GM18909 (cell line): ENCODE results near the gene ZNF483.
"Not testable (repeated sequence)": the region's sequence is repeated elsewhere in the genome, so short reads cannot be mapped to it uniquely, and the experiment has no call there.

ENCODE experiments used
- ATAC-seq: cut with Tn5 transposase; IDR thresholded peaks from one replicate; pipeline ENCODE4 v1.9.1; 2021; ENCODE audit warnings: mild to moderate bottlenecking; ENCODE audit not compliant: unreplicated experiment, poor library complexity

The ZNF483 gene

GRCh38 chr9:111604054-111604615 is 79.2 kb downstream of the ZNF483 start:
- ATAC-seq: no peak

DNA sequence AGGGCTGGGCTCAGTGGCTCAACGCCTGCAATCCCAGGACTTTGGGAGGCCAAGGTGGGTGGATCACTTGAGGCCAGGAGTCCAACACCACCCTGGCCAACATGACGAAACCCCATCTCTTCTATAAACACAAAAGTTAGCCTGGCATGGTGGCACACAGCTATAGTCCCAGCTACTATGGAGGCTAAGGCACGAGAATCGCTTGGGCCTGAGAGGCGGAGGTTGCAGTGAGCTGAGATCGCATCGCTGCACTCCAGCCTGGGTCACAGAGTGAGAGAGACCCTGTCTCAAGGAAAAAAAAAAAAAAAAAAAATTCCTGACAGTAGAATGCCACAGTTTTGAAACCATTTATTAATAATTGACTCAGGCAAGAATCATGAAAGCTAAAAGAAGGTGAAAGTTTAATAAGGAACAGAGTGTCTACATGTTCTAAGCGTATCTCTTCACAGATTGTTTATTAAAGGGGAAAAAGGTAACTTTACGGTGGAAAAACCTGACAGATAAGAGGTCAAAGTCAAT is 80.1 kb downstream of the ZNF483 start:
- no peak for ATAC-seq

DNA sequence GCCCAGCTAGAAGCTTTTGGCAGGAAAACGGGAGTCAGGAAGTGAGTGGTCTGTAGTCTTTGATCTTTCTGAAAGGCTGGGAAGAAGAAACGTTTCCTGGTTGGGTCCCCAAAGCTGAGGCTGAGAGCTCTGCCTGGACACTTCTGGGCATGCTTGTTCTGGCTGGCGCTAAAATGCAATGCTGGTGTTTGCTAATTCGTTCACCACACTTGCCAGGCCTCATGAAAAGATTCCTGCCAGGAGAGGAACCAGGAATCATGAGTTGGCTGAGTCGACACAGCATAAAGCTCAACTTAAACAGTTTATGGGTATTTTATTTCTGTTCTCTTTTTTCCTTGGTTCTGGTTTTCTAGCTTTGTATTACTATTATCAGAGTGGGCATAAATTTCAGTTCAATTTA is 85.2 kb downstream of the ZNF483 start:
- ATAC-seq: no peak

DNA sequence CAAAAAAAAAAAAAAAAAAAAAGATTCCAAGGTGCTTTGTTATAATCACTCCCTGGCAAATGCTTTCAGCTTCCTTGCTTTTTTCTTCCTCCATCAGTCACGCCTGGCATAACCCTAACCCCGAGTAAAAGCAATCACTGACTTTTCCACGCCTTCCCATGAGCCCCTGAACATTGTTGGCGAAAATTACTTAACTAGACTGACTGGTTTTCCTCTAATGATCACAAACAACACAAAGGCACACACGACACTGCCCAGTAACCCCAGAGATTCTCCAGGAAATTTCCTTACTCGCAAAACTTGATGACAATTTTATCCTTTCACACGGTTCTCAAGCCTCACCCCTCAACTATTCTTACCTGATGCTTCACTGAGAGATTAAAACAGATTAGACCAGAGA is 85.9 kb downstream of the ZNF483 start:
- no peak for ATAC-seq

GRCh38 chr9:111613436-111614040 is 88.6 kb downstream of the ZNF483 start:
- ATAC-seq: no peak

- ATAC-seq: no peak
Measured at GRCh38 chr9:111615928-111616327, 90.9 kb downstream of the ZNF483 start.

DNA sequence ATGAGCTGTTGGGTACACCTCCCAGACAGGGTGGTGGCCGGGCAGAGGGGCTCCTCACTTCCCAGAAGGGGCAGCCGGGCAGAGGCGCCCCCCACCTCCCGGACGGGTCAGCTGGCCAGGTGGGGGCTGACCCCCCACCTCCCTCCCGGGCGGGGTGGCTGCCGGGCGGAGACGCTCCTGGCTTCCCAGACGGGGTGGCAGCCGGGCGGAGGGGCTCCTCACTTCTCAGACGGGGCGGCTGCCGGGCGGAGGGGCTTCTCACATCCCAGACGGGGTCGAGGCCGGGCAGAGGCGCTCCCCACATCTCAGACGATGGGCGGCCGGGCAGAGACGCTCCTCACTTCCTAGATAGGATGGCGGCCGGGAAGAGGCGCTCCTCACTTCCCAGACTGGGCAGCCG is 92.4 kb downstream of the ZNF483 start:
- ATAC-seq: not testable (repeated sequence)

- no peak for ATAC-seq
Measured at GRCh38 chr9:111621895-111622480, 97.0 kb downstream of the ZNF483 start.

GRCh38 chr9:111622626-111623025 is 97.6 kb downstream of the ZNF483 start:
- no peak for ATAC-seq
